ENCODE data around the gene ZSCAN31. TPM values are rescaled to one million over a fixed set of nuclear protein-coding genes. Genes with fewer than 3 reads are reported as not detected.
"Not testable (repeated sequence)": the region's sequence is repeated elsewhere in the genome, so short reads cannot be mapped to it uniquely, and the experiment has no call there.

Gene ZSCAN31
- 2.4 TPM for total RNA-seq

- ATAC-seq (peak; percentile 93), DNase-seq (ENCODE audit: low spot score) (peak; percentile 93)
Measured at GRCh38 chr6:28335564-28336283, at the start of gene ZSCAN31. Gene ZSCAN31 (minus strand): TSS chr6:28336148. CDS start chr6:28329683, 6,465 bp downstream.

- DNase-seq (ENCODE audit: low spot score) (no peak), ATAC-seq (no peak)
Measured at GRCh38 chr6:28384143-28384533, 48.2 kb upstream of the ZSCAN31 start.

GRCh38 chr6:28383235-28384142, 47.5 kb upstream of the ZSCAN31 start:
- DNase-seq (ENCODE audit: low spot score): peak; percentile 94
- peak; percentile 99 for ATAC-seq

DNA sequence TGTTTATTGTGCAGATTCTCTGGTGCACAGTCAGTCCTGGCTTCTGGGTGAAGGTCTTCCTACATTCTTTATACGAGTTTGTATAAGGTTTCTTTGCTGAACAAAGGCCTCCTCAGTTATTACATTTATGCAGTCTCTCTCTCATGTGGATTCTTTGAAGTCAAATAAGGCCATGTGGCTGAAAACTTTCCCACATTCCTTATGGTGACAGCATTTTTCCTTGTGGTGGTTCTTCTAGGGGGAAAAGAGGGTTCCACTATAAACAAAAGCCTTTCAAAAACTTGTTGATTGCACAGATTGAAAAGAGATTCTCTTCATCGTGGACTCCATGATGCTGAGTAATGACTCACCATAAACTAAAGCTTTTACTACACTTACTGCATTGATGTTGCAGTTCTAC, 44.4 kb upstream of the ZSCAN31 start:
- DNase-seq (ENCODE audit: low spot score) (no peak), ATAC-seq (no peak)

DNA sequence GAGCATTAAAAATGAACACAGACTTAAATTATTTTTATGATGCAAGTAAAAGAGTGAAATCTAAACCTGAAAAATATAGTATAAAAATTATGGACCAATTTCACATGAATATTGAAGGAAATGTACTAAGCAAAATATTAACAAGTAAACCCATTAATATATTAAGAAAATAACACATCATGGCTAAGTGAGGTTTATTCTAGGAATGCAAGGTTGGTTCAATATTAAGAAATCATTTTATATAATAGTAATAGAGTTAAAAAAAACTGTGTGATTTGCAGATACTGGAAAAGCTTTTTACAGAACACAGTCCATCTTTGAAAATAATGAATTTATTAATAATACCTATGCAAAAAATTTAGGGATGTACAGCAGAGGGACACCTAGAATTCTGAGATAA, 42.7 kb upstream of the ZSCAN31 start:
- ATAC-seq (no peak), DNase-seq (ENCODE audit: low spot score) (no peak)

- DNase-seq (ENCODE audit: low spot score) (no peak), ATAC-seq (no peak)
Measured at GRCh38 chr6:28377879-28378278, 41.9 kb upstream of the ZSCAN31 start.

GRCh38 chr6:28373925-28374324, 38.0 kb upstream of the ZSCAN31 start:
- ATAC-seq (no peak), DNase-seq (ENCODE audit: low spot score) (no peak)

- DNase-seq (ENCODE audit: low spot score) (no peak), ATAC-seq (no peak)
Measured at GRCh38 chr6:28371706-28372451, 35.9 kb upstream of the ZSCAN31 start.

DNA sequence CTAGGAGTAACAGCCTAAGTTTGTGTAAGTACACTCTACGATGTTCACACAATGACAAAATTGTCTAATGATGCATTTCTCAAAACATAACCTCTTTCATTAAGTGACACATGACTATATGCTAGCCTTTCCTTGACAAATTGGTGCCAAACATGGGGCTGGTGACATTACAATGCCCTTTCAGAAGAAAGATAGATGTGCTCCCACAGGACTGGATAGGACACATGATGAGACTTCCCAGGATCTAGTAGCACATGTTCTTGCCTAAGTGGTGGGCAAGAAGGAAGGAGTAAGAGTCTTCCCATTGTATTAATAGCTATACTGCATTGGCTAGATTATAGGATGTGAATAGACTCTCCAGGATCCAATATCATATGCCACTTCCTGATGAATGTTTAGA, 35.3 kb upstream of the ZSCAN31 start:
- DNase-seq (ENCODE audit: low spot score): no peak
- no peak for ATAC-seq

DNA sequence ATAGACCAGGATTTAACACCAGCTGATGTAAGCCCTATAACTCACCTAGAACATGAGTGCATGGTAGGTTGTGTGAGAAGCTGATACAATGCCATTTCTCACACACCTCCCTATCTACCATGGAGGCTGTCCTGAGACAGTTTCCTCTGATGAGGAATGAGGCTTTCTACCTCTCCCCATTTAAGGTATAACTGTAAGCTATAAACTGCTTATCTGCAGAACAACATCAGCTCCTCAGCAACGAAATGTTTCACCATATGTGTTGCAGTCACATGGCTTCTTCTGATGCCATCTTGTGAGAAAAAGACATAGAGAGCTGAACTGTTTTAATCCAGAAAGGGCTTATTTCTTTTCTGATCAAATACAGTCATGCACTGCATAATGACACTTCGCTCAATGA, 34.5 kb upstream of the ZSCAN31 start:
- no peak for DNase-seq (ENCODE audit: low spot score)
- ATAC-seq: no peak

DNA sequence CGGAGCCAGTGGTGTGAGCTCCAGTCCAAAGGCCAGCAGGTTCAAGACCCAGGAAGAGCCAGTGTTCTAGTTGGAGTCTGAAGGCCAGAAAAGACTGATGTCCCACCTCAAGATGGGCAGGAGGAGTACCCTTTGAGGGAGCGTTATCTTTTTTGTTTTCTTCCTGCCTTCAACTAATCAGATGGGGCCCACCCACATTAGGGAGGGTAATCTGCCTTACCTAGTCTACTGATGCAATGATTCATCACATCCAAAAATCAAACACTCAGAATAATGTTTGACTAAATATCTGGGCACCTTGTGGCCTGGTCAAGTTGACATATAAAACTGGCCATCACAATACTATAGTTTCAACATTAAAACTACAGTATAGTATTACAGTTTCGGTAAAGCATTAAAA, 33.5 kb upstream of the ZSCAN31 start:
- DNase-seq (ENCODE audit: low spot score): no peak
- ATAC-seq: no peak

DNA sequence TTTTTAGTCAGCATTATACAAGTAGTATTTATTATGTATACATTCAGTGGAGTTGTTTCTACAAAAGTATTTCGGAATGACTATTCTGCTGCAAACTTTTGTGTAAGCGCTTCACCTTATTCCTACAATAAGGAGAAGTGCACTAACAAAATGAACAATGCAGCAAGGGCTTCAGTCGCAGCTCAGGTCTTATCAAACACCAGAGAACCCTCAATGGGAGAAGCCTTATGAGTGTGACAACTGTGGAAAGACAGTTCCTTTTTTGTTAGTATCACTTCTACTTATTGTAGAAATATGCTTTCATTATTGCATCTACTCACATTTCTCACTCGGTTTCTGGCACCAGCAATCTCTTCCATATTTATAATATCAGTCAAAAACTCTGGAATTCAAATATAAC, 32.6 kb upstream of the ZSCAN31 start:
- DNase-seq (ENCODE audit: low spot score) (no peak), ATAC-seq (no peak)

GRCh38 chr6:28365590-28365989, 29.6 kb upstream of the ZSCAN31 start:
- not testable (repeated sequence) for ATAC-seq; DNase-seq (ENCODE audit: low spot score)

DNA sequence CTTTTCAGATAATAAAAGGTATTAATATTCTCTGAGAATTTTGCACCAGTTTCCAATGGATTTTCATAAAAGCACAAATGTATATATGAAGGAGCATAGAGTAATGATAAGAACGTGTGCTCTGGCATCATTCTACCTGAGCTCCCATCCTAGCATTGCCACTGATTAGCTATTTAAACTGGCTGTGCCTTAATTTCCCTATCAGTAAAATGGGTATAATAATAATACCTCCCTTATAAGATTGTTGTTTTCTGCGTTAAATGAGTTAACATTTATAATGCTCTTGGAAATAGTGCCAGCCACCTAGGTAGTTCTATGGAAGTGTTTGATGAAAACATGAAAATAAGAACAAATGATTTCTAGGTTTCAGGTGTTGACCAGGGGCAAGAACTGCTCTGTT, 25.0 kb upstream of the ZSCAN31 start:
- DNase-seq (ENCODE audit: low spot score) (no peak), ATAC-seq (no peak)

GRCh38 chr6:28359562-28359961, 23.6 kb upstream of the ZSCAN31 start:
- ATAC-seq; DNase-seq (ENCODE audit: low spot score): not testable (repeated sequence)

GRCh38 chr6:28357036-28357435, 21.1 kb upstream of the ZSCAN31 start:
- DNase-seq (ENCODE audit: low spot score) (no peak), ATAC-seq (no peak)

DNA sequence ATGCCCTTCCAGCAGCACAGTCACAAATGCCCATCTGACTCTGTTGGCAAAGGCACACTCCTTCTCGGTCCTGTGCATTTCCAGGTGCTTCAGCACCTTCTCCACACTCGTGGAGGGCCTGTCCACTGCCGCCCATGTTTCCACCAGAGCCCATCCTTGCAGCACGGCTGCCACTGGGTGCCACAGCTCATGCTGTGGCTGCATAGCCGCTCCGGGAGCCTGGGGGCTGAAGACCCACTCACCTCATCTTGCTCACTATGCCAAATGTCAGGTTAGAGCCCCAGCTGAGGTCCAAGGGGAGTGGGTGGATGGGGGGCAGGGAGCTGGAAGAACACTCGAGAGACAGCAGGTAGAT, 20.7 kb upstream of the ZSCAN31 start:
- ATAC-seq (no peak), DNase-seq (ENCODE audit: low spot score) (no peak)

DNA sequence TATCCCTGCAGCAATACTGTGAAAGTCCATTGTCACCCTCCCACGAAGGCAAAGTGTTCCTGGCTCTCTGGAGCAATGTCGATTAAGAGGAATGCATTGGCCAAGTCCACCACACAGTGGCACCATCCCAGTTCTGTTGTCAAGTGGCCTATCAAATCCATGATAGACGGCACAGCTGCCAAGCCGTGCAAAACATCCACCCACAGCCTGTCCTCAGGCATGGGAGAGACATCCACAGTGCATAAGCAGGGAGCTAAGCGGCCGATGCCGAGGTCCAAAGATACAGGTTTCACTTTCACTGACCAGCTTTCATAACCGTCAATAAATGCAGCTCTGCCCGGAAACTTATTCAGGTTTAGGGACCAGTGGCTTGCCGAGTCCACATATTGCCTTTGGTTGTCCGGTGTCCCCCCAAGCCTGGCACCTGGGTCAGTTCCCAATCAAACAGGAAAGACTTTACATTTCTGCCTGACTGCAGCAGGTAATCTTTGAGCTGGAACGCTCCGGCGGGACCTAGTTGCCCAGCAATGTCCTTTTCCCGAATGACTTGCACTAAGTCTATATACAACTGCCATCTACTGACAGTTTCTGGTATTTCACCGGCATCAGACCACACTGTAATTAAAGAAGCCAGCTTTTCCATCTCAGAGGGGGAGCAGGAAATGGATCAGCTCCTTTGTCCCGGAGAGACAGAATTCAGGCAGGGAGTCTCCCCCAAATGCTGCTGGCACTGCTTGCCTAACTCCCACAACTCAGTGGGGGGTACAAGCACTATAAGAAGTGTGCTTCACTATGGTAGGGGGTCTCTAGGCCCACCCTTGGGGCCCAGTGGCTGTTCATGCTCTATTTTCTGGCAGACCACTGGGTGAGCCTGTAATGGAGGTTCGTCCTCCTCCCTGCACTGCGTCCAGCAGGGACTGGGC, 20.1 kb upstream of the ZSCAN31 start:
- ATAC-seq (peak; percentile 95), DNase-seq (ENCODE audit: low spot score) (peak; percentile 81)

GRCh38 chr6:28354688-28355554, 19.0 kb upstream of the ZSCAN31 start:
- DNase-seq (ENCODE audit: low spot score) (no peak), ATAC-seq (peak; percentile 22)
